Measurements from ENCODE around the gene NPEPL1.

Gene NPEPL1

GRCh38 chr20:58690396-58691135 lies 2.0 kb upstream of the NPEPL1 start:
- Histone ChIP-seq H3K27ac (ENCODE audit: low read length) (no peak overlapping the region), H3K36me3 (ENCODE audit: control insufficient read depth, low read depth, low read length) (no peaks in the 10 kb centered on the region), H3K9me3 (ENCODE audit: control insufficient read depth, low read depth, low read length) (no peaks in the 10 kb centered on the region), H3K27me3 (ENCODE audit: control insufficient read depth, insufficient read depth, low read length) (no peaks in the 10 kb centered on the region), H3K9ac (ENCODE audit: low read length) (no peak overlapping the region), H3K4me3 (ENCODE audit: low read length) (no peak overlapping the region), H3K4me1 (ENCODE audit: control insufficient read depth, low read depth, low read length) (peaks cover 14% of the 10 kb centered on the region)

DNA sequence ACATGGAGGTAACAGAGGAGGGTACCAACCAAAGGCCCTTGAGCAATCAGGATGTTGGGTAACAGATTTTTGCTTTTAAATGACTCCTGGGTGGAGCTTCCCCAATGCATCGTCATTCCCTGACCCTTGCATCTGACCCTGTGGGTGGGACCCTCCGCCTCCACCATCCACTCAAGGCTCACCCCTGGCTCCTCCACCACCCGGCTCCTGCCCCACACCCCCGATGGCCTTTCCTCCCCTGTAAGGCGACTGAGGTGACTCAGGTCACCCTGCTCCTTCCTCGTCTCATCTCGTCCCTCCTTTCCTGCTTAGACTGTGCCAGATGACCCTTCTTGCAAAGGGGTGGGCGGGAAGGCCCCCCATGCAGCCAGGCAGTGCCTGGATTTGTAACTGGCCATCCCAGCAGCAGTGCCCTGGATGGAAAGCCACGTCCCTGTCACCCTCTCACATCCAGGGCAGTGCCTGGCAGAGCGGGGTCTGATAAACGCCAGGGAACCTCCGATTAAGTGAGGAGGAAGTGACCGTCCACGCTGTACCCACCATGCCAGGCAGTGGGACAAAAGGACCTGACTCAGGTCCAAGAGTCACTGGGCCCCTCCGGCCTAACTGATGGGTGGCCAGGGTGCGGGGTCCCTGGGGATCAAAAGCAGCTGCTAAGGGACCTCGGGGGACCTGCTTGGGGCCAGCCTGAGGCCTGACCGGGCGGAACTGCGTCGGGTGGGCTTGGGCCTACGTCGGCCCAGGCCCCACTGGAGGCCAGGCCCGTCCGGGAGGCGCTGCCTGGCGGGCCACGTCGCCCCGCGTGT lies 624 bp upstream of the NPEPL1 start:
- Histone ChIP-seq H3K4me1 (ENCODE audit: control insufficient read depth, low read depth, low read length) (peaks cover 14% of the 10 kb centered on the region), H3K36me3 (ENCODE audit: control insufficient read depth, low read depth, low read length) (peaks cover 6% of the 10 kb centered on the region), H3K27ac (ENCODE audit: low read length) (no peak overlapping the region), H3K9ac (ENCODE audit: low read length) (no peak overlapping the region), H3K9me3 (ENCODE audit: control insufficient read depth, low read depth, low read length) (no peaks in the 10 kb centered on the region), H3K4me3 (ENCODE audit: low read length) (no peak overlapping the region), H3K27me3 (ENCODE audit: control insufficient read depth, insufficient read depth, low read length) (no peaks in the 10 kb centered on the region)

DNA sequence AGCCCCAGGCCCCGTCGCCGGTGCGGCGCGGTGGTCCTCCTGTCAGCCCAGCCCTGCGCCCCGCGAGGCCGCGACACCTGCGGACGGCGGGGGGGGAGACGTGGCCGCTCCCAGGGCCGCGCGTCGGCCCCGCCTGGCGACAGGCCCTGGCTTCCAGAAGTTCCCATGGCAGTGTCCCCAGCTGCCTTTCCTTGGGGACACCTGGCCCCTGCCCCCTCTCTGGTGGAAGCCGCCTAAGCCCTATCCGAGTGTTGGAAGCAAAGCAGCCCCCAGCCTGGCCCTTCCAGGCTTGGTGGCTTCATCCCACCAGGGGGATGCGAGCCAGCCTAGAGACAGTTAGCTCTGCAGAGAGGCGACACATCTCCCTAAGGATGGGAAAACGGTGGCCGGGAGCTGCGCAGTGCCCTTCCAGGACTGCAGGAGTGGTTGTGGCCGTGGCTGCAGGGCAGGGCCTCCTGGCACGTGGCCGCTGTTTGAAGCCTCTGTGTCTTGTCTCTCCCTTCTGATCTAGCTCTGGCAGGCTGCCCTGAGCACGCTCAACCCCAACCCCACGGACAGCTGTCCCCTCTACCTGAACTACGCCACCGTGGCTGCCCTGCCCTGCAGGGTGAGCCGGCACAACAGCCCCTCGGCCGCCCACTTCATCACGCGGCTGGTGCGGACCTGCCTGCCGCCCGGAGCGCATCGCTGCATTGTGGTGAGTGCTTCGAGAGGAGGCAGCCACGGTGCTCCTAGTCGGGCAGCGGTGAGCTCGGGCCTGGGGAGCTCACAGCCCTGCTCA lies 816 bp downstream of the NPEPL1 start:
- Histone ChIP-seq H3K27me3 (ENCODE audit: control insufficient read depth, insufficient read depth, low read length) (no peaks in the 10 kb centered on the region), H3K9ac (ENCODE audit: low read length) (no peak overlapping the region), H3K27ac (ENCODE audit: low read length) (no peak overlapping the region), H3K9me3 (ENCODE audit: control insufficient read depth, low read depth, low read length) (no peaks in the 10 kb centered on the region), H3K4me1 (ENCODE audit: control insufficient read depth, low read depth, low read length) (peaks cover 14% of the 10 kb centered on the region), H3K36me3 (ENCODE audit: control insufficient read depth, low read depth, low read length) (peaks cover 14% of the 10 kb centered on the region), H3K4me3 (ENCODE audit: low read length) (no peak overlapping the region)

DNA sequence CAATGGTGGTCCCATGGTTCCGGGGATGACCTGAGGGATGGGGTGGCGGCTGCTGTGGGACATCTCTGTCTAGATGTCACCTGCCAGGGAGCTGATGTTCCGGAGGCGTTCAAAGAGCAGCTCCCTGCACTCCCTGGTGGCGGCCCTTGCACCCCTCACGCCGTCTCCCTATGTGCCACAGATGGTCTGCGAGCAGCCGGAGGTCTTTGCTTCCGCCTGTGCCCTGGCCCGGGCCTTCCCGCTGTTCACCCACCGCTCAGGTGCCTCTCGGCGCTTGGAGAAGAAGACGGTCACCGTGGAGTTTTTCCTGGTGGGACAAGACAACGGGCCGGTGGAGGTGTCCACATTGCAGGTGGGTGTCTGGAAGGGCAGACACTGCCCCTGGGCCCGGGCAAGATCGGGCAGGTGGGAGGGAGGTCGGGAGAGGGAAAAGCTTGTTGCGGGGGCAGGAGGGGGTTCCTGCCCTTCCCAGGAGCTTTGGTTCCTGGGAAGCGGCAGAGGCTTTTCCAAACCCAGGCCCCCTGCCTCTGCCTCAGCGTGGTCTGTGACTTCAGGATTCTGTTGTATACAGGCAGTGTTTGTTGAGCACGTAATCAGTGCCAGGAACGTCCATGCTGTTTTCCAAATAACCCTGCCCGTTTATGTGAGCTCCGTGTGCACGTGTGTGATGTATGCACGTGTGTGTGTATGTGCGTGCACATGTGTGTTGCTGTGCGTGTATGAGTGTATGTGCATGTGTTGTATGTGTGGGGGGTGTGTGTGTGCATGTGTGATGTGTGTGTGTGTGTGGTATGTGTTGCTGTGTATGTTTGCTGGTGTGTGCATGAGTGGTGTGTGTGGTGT lies 1.9 kb downstream of the NPEPL1 start:
- H3K36me3 ChIP-seq (ENCODE audit: control insufficient read depth, low read depth, low read length), result peaks cover 22% of the 10 kb centered on the region
- H3K27me3 ChIP-seq (ENCODE audit: control insufficient read depth, insufficient read depth, low read length), result no peaks in the 10 kb centered on the region
- no peak overlapping the region for H3K9ac ChIP-seq (ENCODE audit: low read length)
- peaks cover 9% of the 10 kb centered on the region for H3K4me1 ChIP-seq (ENCODE audit: control insufficient read depth, low read depth, low read length)
- H3K27ac ChIP-seq (ENCODE audit: low read length), result no peak overlapping the region
- no peak overlapping the region for H3K4me3 ChIP-seq (ENCODE audit: low read length)
- no peaks in the 10 kb centered on the region for H3K9me3 ChIP-seq (ENCODE audit: control insufficient read depth, low read depth, low read length)

DNA sequence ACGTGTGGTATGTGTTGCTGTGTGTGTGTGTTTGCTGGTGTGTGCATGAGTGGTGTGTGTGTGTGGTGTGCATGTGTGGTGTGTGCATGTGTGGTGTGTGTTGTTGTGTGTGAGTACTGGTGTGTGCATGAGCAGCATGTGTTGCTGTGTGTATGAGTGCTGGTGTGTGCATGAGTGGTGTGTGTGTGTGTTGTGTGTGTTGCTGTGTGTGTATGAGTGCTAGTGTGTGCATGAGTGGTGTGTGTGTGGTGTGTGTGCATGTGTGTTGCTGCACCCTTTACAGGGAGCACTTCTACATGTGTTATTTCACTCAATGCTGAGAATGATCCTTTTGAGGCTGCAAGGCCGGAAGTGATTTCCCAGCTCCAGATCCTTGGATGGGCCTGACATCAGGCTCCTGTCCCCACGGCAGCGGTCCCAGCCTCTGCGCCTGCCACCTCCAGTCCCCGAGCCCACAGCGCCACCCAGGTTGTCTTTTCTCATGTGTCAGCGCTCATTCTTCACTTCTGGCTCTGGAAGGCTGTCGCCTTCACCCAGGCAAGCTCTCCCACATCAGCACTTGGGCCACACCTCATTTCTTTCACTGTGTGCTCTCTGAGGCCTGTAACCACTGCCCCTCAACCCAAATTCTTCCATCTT lies 2.6 kb downstream of the NPEPL1 start:
- Histone ChIP-seq H3K27me3 (ENCODE audit: control insufficient read depth, insufficient read depth, low read length) (no peaks in the 10 kb centered on the region), H3K27ac (ENCODE audit: low read length) (no peak overlapping the region), H3K4me3 (ENCODE audit: low read length) (no peak overlapping the region), H3K4me1 (ENCODE audit: control insufficient read depth, low read depth, low read length) (peaks cover 9% of the 10 kb centered on the region), H3K9me3 (ENCODE audit: control insufficient read depth, low read depth, low read length) (no peaks in the 10 kb centered on the region), H3K36me3 (ENCODE audit: control insufficient read depth, low read depth, low read length) (peaks cover 30% of the 10 kb centered on the region), H3K9ac (ENCODE audit: low read length) (no peak overlapping the region)

DNA sequence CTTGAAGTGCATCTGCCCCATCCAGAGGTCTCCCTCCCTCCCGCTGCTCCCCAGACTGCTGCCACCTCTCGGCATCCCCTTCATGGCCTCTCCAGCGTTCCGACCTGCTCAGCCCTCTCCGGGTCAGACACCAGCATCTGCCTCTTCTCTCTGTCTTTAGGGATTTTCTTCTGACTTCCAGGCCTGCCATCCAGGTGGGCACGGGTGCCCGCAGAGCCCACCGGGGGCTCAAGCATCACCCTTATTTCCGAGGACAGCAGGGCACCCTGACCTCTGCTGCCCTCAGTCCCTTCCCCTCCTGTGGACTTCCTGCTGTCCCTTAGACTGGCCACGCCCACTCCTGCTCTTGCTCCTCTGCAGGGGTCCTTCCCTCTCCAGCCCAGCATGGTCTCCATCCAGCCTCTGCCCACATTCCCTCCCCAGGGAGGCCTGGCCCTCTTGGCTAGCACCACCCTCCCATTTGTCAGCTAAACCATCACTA lies 3.3 kb downstream of the NPEPL1 start:
- no peak overlapping the region for H3K4me3 ChIP-seq (ENCODE audit: low read length)
- peaks cover 30% of the 10 kb centered on the region for H3K36me3 ChIP-seq (ENCODE audit: control insufficient read depth, low read depth, low read length)
- H3K4me1 ChIP-seq (ENCODE audit: control insufficient read depth, low read depth, low read length), result peaks cover 7% of the 10 kb centered on the region
- H3K27me3 ChIP-seq (ENCODE audit: control insufficient read depth, insufficient read depth, low read length), result no peaks in the 10 kb centered on the region
- no peaks in the 10 kb centered on the region for H3K9me3 ChIP-seq (ENCODE audit: control insufficient read depth, low read depth, low read length)
- H3K27ac ChIP-seq (ENCODE audit: low read length), result no peak overlapping the region
- no peak overlapping the region for H3K9ac ChIP-seq (ENCODE audit: low read length)

GRCh38 chr20:58696411-58696961 lies 3.9 kb downstream of the NPEPL1 start:
- no peak overlapping the region for H3K27ac ChIP-seq (ENCODE audit: low read length)
- H3K27me3 ChIP-seq (ENCODE audit: control insufficient read depth, insufficient read depth, low read length), result no peaks in the 10 kb centered on the region
- no peak overlapping the region for H3K4me3 ChIP-seq (ENCODE audit: low read length)
- H3K9me3 ChIP-seq (ENCODE audit: control insufficient read depth, low read depth, low read length), result no peaks in the 10 kb centered on the region
- no peak overlapping the region for H3K9ac ChIP-seq (ENCODE audit: low read length)
- H3K4me1 ChIP-seq (ENCODE audit: control insufficient read depth, low read depth, low read length), result peaks cover 5% of the 10 kb centered on the region
- H3K36me3 ChIP-seq (ENCODE audit: control insufficient read depth, low read depth, low read length), result peaks cover 30% of the 10 kb centered on the region

DNA sequence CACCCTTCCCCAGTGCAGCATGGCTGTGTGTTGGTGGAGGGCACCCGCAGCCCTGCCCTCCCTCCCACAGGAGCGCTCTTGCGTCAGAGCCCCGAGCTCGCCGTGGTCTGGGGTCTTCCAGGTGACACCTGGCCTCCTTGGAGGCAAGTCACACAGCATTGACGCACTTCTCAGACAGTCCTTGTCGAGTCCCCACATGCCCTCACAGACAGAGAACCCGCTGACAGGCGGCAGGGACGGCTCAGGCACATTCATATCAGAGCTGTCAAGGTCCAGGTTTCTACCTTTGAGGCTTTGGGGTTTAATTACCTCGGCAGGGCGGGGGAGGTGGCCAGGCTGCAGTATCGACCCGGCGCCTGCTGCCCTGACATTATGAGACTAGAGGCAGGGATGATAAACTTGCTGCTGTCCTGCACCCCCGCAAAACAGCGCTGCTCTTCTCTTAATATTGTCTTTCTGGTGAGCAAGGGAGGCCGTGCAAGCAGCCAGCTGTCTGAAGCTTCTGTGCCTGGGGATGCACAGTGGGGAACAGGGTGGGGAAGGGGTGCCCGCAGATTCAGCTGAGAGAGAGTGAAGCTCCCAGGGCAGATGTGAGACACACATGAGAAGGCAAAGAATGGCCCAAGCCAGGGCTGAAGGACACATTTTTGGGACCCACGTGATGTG lies 4.7 kb downstream of the NPEPL1 start:
- peaks cover 32% of the 10 kb centered on the region for H3K36me3 ChIP-seq (ENCODE audit: control insufficient read depth, low read depth, low read length)

DNA sequence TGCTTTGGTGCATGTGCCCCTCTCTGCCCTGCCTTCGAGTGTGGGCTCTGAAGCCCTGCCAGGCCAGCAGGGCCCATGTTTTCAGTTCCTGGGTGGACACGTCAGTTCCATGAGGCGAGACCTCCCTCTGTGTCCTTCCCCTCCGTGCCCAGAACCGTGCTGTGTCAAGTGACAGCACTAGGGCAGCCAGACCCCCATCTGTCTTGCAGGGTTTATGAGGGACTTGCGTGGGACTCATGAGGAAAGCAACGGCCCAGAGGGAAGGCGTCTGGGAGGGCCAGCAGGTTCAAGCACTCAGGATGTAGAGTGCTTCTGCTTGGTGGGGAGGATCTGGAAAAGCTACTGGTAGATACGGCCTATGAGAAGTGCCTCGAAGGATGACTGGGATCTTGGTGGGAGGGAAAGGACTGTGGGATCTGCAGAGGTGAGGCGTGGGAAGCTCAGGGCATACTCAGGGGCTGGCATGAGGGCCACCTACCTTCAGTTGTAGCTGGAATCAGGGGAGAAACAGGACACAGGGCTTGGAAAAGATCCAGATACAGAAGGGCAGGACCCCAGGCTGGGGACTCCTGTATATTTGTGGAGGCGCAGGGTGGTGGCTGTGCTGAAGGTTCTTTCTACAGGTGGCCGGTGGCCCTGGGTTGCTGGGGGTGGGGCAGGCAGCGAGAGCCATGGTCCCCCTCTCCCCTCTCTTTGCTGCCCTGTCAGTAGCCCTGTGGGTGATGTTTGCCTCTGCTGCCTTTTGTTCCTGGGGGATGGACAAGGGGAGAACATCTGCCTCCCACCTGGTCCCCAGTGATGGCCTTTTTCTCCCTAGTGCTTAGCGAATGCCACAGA lies 5.5 kb downstream of the NPEPL1 start:
- no peak overlapping the region for H3K27ac ChIP-seq (ENCODE audit: low read length)
- peaks cover 39% of the 10 kb centered on the region for H3K36me3 ChIP-seq (ENCODE audit: control insufficient read depth, low read depth, low read length)
- no peaks in the 10 kb centered on the region for H3K9me3 ChIP-seq (ENCODE audit: control insufficient read depth, low read depth, low read length)
- H3K4me1 ChIP-seq (ENCODE audit: control insufficient read depth, low read depth, low read length), result no peaks in the 10 kb centered on the region
- H3K9ac ChIP-seq (ENCODE audit: low read length), result no peak overlapping the region
- no peaks in the 10 kb centered on the region for H3K27me3 ChIP-seq (ENCODE audit: control insufficient read depth, insufficient read depth, low read length)
- H3K4me3 ChIP-seq (ENCODE audit: low read length), result no peak overlapping the region

More for the DNA sequence above, 4.7 kb downstream of the NPEPL1 start:
- no peak overlapping the region for H3K4me3 ChIP-seq (ENCODE audit: low read length)
- no peaks in the 10 kb centered on the region for H3K4me1 ChIP-seq (ENCODE audit: control insufficient read depth, low read depth, low read length)
- H3K27me3 ChIP-seq (ENCODE audit: control insufficient read depth, insufficient read depth, low read length), result no peaks in the 10 kb centered on the region
- H3K9ac ChIP-seq (ENCODE audit: low read length), result no peak overlapping the region
- no peak overlapping the region for H3K27ac ChIP-seq (ENCODE audit: low read length)
- no peaks in the 10 kb centered on the region for H3K9me3 ChIP-seq (ENCODE audit: control insufficient read depth, low read depth, low read length)

Data from iPS-18a (cell line).